SK-N-SH treated with all-trans-retinoic acid at 6 μM for 48 hours (cell line): ENCODE measurements around the gene PPFIBP1.

Experiments used
- ATAC-seq: fragments of 200-7000 bp; cut with Tn5 transposase; 3 replicates; pipeline ENCODE4 v1.9.1; 2020; ENCODE audit warnings: mild to moderate bottlenecking, moderate library complexity
- BACH2 ChIP-seq: fragments of 250-450 bp; sonication (Bioruptor Pico); IDR thresholded peaks from 2 replicates; pipeline ENCODE4 v1.9.0; 2021; ENCODE audit warnings: mild to moderate bottlenecking, borderline replicate concordance
- CREB5 ChIP-seq: fragments of 250-450 bp; sonication (Bioruptor Pico); IDR thresholded peaks from 2 replicates; pipeline ENCODE4 v1.5.1; 2020; ENCODE audit warnings: low read depth, mild to moderate bottlenecking, moderate library complexity
- CSRNP3 ChIP-seq: fragments of 250-450 bp; sonication (Bioruptor Pico); IDR thresholded peaks from 2 replicates; pipeline ENCODE4 v1.5.1; 2021; ENCODE audit warnings: mild to moderate bottlenecking, moderate library complexity
- ESRRG ChIP-seq: fragments of 250-450 bp; sonication (Bioruptor Pico); IDR thresholded peaks from 2 replicates; pipeline ENCODE4 v1.6.1; 2021; ENCODE audit warnings: mild to moderate bottlenecking
- GLIS3 ChIP-seq: fragments of 250-450 bp; sonication (Bioruptor Pico); IDR thresholded peaks from 2 replicates; pipeline ENCODE4 v1.5.0; 2020; ENCODE audit warnings: mild to moderate bottlenecking, moderate library complexity
- ISL1 ChIP-seq: fragments of 250-450 bp; sonication (Bioruptor Pico); IDR thresholded peaks from 2 replicates; pipeline ENCODE4 v2.1.2; 2022; ENCODE audit warnings: mild to moderate bottlenecking, moderate library complexity
- OSR1 ChIP-seq: fragments of 250-450 bp; sonication (Bioruptor Pico); IDR thresholded peaks from 2 replicates; pipeline ENCODE4 v1.8.0; 2022; ENCODE audit warnings: moderate library complexity, mild to moderate bottlenecking, inconsistent platforms
- PATZ1 ChIP-seq: fragments of 250-450 bp; sonication (Bioruptor Pico); IDR thresholded peaks from 2 replicates; pipeline ENCODE4 v1.8.0; 2020; ENCODE audit warnings: mild to moderate bottlenecking, moderate library complexity, borderline replicate concordance
- PPARA ChIP-seq: fragments of 250-450 bp; sonication (Bioruptor Pico); IDR thresholded peaks from 2 replicates; pipeline ENCODE4 v1.5.0; 2020; ENCODE audit warnings: mild to moderate bottlenecking, borderline replicate concordance
- SNAI2 ChIP-seq: fragments of 250-450 bp; sonication (Bioruptor Pico); IDR thresholded peaks from 2 replicates; pipeline ENCODE4 v1.5.0; 2020; ENCODE audit warnings: mild to moderate bottlenecking, moderate library complexity
- TCF4 ChIP-seq: fragments of 250-450 bp; sonication (Bioruptor Pico); IDR thresholded peaks from 2 replicates; pipeline ENCODE4 v1.8.0; 2021; ENCODE audit warnings: mild to moderate bottlenecking, moderate library complexity, borderline replicate concordance
- TOX ChIP-seq: fragments of 250-450 bp; sonication (Bioruptor Pico); IDR thresholded peaks from 2 replicates; pipeline ENCODE4 v1.8.0; 2021; ENCODE audit warnings: mild to moderate bottlenecking, moderate library complexity, borderline replicate concordance
- ZC3H10 ChIP-seq: fragments of 250-450 bp; sonication (Bioruptor Pico); IDR thresholded peaks from 2 replicates; pipeline ENCODE4 v1.5.1; 2021; ENCODE audit warnings: mild to moderate bottlenecking, moderate library complexity
- ZFP3 ChIP-seq: fragments of 250-450 bp; sonication (Bioruptor Pico); IDR thresholded peaks from 2 replicates; pipeline ENCODE4 v1.5.0; 2020; ENCODE audit warnings: mild to moderate bottlenecking, moderate library complexity
- ZFP30 ChIP-seq: fragments of 450-650 bp; formaldehyde crosslinking; IDR thresholded peaks from 2 replicates; pipeline ENCODE4 v1.5.0; 2022; ENCODE audit warnings: mild to moderate bottlenecking, moderate library complexity
- ZNF565 ChIP-seq: fragments of 450-650 bp; formaldehyde crosslinking; conservative IDR thresholded peaks from 2 replicates; pipeline ENCODE4 v1.5.0; 2020; ENCODE audit warnings: low read depth, mild to moderate bottlenecking, moderate library complexity
- ZNF70 ChIP-seq: fragments of 450-650 bp; formaldehyde crosslinking; IDR thresholded peaks from 2 replicates; pipeline ENCODE4 v1.5.0; 2020; ENCODE audit warnings: mild to moderate bottlenecking, moderate library complexity
- ZNF8 ChIP-seq: fragments of 450-650 bp; formaldehyde crosslinking; IDR thresholded peaks from 2 replicates; pipeline ENCODE4 v1.5.0; 2020; ENCODE audit warnings: mild to moderate bottlenecking, moderate library complexity
- TF ChIP-seq, protein P1 (sequence below): fragments of 250-450 bp; sonication (Bioruptor Pico); IDR thresholded peaks from 2 replicates; pipeline ENCODE4 v1.5.0; 2020; ENCODE audit warnings: mild to moderate bottlenecking, moderate library complexity
- TF ChIP-seq, protein P2 (sequence below): fragments of 250-450 bp; sonication (Bioruptor Pico); IDR thresholded peaks from 2 replicates; pipeline ENCODE4 v1.8.0; 2021; ENCODE audit warnings: low read depth, mild to moderate bottlenecking, moderate library complexity, borderline replicate concordance

The PPFIBP1 gene

DNA sequence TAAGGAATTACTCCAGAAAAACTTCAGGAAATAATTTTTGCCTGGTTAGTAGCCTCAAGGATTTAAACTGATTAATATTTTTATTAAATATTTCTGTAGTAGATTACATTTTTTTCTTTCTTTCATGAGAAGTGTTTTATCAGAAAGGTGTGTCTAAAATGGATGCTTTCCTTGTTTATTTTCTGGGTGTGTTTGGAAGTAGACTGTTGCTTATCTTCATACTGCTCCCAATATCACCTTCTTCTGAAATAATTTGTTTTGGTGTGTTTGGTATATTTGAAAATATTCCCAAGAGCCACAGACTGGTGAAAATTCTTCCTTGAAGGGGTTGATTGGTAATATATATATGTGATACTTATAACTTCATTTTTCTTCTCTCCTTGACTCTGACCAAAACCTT lies 162.1 kb downstream of the PPFIBP1 start:
- TF ChIP-seq PATZ1 (CRISPR knock-in tag) (no peak), ISL1 (no peak), TCF4 (CRISPR knock-in tag) (no peak), GLIS3 (CRISPR knock-in tag) (no peak), ZFP30 (CRISPR knock-in tag) (no peak), ZNF70 (CRISPR knock-in tag) (no peak), ESRRG (CRISPR knock-in tag) (no peak), PPARA (no peak), TOX (CRISPR knock-in tag) (no peak), ZNF8 (CRISPR knock-in tag) (no peak), CSRNP3 (CRISPR knock-in tag) (no peak), ZNF565 (no peak), ZFP3 (CRISPR knock-in tag) (no peak), OSR1 (no peak)
- TF ChIP-seq, protein P1, sequence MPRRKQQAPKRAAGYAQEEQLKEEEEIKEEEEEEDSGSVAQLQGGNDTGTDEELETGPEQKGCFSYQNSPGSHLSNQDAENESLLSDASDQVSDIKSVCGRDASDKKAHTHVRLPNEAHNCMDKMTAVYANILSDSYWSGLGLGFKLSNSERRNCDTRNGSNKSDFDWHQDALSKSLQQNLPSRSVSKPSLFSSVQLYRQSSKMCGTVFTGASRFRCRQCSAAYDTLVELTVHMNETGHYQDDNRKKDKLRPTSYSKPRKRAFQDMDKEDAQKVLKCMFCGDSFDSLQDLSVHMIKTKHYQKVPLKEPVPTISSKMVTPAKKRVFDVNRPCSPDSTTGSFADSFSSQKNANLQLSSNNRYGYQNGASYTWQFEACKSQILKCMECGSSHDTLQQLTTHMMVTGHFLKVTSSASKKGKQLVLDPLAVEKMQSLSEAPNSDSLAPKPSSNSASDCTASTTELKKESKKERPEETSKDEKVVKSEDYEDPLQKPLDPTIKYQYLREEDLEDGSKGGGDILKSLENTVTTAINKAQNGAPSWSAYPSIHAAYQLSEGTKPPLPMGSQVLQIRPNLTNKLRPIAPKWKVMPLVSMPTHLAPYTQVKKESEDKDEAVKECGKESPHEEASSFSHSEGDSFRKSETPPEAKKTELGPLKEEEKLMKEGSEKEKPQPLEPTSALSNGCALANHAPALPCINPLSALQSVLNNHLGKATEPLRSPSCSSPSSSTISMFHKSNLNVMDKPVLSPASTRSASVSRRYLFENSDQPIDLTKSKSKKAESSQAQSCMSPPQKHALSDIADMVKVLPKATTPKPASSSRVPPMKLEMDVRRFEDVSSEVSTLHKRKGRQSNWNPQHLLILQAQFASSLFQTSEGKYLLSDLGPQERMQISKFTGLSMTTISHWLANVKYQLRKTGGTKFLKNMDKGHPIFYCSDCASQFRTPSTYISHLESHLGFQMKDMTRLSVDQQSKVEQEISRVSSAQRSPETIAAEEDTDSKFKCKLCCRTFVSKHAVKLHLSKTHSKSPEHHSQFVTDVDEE, result no peak
- TF ChIP-seq, all 23 proteins: peak for 0

DNA sequence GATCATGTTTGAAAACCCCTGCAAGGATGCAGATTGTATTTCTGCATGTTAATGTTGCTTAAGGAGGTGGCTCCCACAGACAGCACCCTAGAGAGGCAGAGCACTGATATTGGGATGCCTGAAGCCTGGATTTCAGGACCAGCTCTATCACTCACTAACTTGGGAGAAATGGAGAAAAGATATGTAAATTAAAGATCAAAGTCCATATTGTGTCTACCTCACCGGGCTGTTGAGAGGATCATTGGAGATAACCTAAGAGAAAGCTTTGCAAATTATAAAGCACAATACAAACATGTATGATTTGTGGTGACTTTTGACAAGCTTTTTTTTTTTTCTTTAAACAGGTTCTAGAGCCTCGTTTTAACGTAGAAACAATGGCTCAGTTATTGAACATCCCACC lies 164.7 kb downstream of the PPFIBP1 start:
- TF ChIP-seq ISL1 (no peak), ZNF565 (no peak), SNAI2 (CRISPR knock-in tag) (no peak), ZNF8 (CRISPR knock-in tag) (no peak), ZC3H10 (no peak), TOX (CRISPR knock-in tag) (no peak), BACH2 (CRISPR knock-in tag) (no peak), ZNF70 (CRISPR knock-in tag) (no peak), PATZ1 (CRISPR knock-in tag) (no peak), PPARA (no peak), CREB5 (CRISPR knock-in tag) (no peak), ZFP3 (CRISPR knock-in tag) (no peak), OSR1 (no peak), TCF4 (CRISPR knock-in tag) (no peak)
- TF ChIP-seq, protein P2, sequence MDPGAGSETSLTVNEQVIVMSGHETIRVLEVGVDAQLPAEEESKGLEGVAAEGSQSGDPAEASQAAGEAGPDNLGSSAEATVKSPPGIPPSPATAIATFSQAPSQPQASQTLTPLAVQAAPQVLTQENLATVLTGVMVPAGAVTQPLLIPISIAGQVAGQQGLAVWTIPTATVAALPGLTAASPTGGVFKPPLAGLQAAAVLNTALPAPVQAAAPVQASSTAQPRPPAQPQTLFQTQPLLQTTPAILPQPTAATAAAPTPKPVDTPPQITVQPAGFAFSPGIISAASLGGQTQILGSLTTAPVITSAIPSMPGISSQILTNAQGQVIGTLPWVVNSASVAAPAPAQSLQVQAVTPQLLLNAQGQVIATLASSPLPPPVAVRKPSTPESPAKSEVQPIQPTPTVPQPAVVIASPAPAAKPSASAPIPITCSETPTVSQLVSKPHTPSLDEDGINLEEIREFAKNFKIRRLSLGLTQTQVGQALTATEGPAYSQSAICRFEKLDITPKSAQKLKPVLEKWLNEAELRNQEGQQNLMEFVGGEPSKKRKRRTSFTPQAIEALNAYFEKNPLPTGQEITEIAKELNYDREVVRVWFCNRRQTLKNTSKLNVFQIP (CRISPR knock-in tag), result no peak
- TF ChIP-seq, protein P1, result no peak
- ATAC-seq, result no peak

More for the DNA sequence above, 162.1 kb downstream of the PPFIBP1 start:
- no peak for ATAC-seq
